Femur (tissue), 1 donor: ENCODE results near the gene BAG5.

Source experiments
- DNase-seq: peaks from one replicate; pipeline ENCODE4 v3.0.0-alpha.2; 2017

BAG5 gene

GRCh38 chr14:103546652-103547454 is 15.6 kb downstream of the BAG5 start:
- peak; percentile 82 for DNase-seq

GRCh38 chr14:103545915-103546651 is 16.4 kb downstream of the BAG5 start:
- DNase-seq: peak; percentile 45

- DNase-seq: peak; percentile 29
These were observed 17.1 kb downstream of the BAG5 start for GRCh38 chr14:103545219-103545914.

- peak; percentile 87 for DNase-seq
These were observed 17.9 kb downstream of the BAG5 start for GRCh38 chr14:103544388-103545218.

- peak; percentile 50 for DNase-seq
These were observed 18.6 kb downstream of the BAG5 start for GRCh38 chr14:103543721-103544387.

GRCh38 chr14:103543140-103543539 is 19.3 kb downstream of the BAG5 start:
- peak; percentile 36 for DNase-seq

- peak; percentile 85 for DNase-seq
These were observed 19.8 kb downstream of the BAG5 start for GRCh38 chr14:103542605-103543088.

GRCh38 chr14:103541709-103542604 is 20.5 kb downstream of the BAG5 start:
- DNase-seq: no peak

- no peak for DNase-seq
These were observed 21.4 kb downstream of the BAG5 start for GRCh38 chr14:103540821-103541708.

- no peak for DNase-seq
These were observed 23.2 kb downstream of the BAG5 start for GRCh38 chr14:103539056-103539825.

- peak; percentile 55 for DNase-seq
These were observed 24.0 kb downstream of the BAG5 start for GRCh38 chr14:103538291-103539055.

GRCh38 chr14:103537175-103537990 is 25.1 kb downstream of the BAG5 start:
- DNase-seq: no peak

- DNase-seq: no peak
These were observed 25.8 kb downstream of the BAG5 start for GRCh38 chr14:103536693-103537092.

GRCh38 chr14:103535891-103536565 is 26.4 kb downstream of the BAG5 start:
- no peak for DNase-seq

- DNase-seq: no peak
These were observed 27.2 kb downstream of the BAG5 start for GRCh38 chr14:103535081-103535890.
